ENCODE measurements around the gene PMPCA.

Gene PMPCA

GRCh38 chr9:136455043-136456002 lies 44.9 kb downstream of the PMPCA start:
- CTCF ChIA-PET = no interaction called here
- TF ChIP-seq ZNF384 (IDR thresholded peaks at IDR 0.05) = no peak
- TF ChIP-seq BHLHE40 (IDR thresholded peaks at IDR 0.05; ENCODE audit: borderline replicate concordance) = no peak
- no peak for TF ChIP-seq ARNT (IDR thresholded peaks at IDR 0.05)
- TF ChIP-seq CTBP1 (IDR thresholded peaks at IDR 0.05; ENCODE audit: borderline replicate concordance) = no peak
- TF ChIP-seq LEF1 (IDR thresholded peaks at IDR 0.05; ENCODE audit: borderline replicate concordance) = no peak
- no peak for TF ChIP-seq FOXK2 (IDR thresholded peaks at IDR 0.05)
- no peak for TF ChIP-seq HDGF (IDR thresholded peaks at IDR 0.05; ENCODE audit: borderline replicate concordance)
- TF ChIP-seq FOXA1 (IDR thresholded peaks at IDR 0.05) = no peak
- TF ChIP-seq TARDBP (IDR thresholded peaks at IDR 0.05) = no peak
- TF ChIP-seq, protein P1, sequence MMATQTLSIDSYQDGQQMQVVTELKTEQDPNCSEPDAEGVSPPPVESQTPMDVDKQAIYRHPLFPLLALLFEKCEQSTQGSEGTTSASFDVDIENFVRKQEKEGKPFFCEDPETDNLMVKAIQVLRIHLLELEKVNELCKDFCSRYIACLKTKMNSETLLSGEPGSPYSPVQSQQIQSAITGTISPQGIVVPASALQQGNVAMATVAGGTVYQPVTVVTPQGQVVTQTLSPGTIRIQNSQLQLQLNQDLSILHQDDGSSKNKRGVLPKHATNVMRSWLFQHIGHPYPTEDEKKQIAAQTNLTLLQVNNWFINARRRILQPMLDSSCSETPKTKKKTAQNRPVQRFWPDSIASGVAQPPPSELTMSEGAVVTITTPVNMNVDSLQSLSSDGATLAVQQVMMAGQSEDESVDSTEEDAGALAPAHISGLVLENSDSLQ (IDR thresholded peaks at IDR 0.05) = no peak
- TF ChIP-seq ELF4 (IDR thresholded peaks at IDR 0.05) = no peak
- no peak for TF ChIP-seq NFRKB (IDR thresholded peaks at IDR 0.05)
- no peak for TF ChIP-seq SUZ12 (IDR thresholded peaks at IDR 0.05)
- TF ChIP-seq SP1 (IDR thresholded peaks at IDR 0.05) = no peak
- no peak for TF ChIP-seq FOXM1 (IDR thresholded peaks at IDR 0.05; ENCODE audit: borderline replicate concordance)
- no peak for TF ChIP-seq L3MBTL2 (conservative IDR thresholded peaks at IDR 0.05)
- no peak for DNase-seq (ENCODE audit: extremely low spot score)
- POLR2A ChIA-PET = no interaction called here

GRCh38 chr9:136456258-136456657 lies 45.8 kb downstream of the PMPCA start:
- ChIA-PET CTCF (no interaction called here), POLR2A (no interaction called here)
- DNase-seq (ENCODE audit: extremely low spot score) = no peak
- no peak for TF ChIP-seq ELF4 (IDR thresholded peaks at IDR 0.05)
- no peak for TF ChIP-seq TARDBP (IDR thresholded peaks at IDR 0.05)
- TF ChIP-seq FOXM1 (IDR thresholded peaks at IDR 0.05; ENCODE audit: borderline replicate concordance) = no peak
- no peak for TF ChIP-seq SUZ12 (IDR thresholded peaks at IDR 0.05)
- TF ChIP-seq ARNT (IDR thresholded peaks at IDR 0.05) = no peak
- TF ChIP-seq CTBP1 (IDR thresholded peaks at IDR 0.05; ENCODE audit: borderline replicate concordance) = no peak
- TF ChIP-seq NFRKB (IDR thresholded peaks at IDR 0.05) = no peak
- no peak for TF ChIP-seq LEF1 (IDR thresholded peaks at IDR 0.05; ENCODE audit: borderline replicate concordance)
- TF ChIP-seq FOXA1 (IDR thresholded peaks at IDR 0.05) = no peak
- no peak for TF ChIP-seq SP1 (IDR thresholded peaks at IDR 0.05)
- TF ChIP-seq HDGF (IDR thresholded peaks at IDR 0.05; ENCODE audit: borderline replicate concordance) = no peak
- TF ChIP-seq L3MBTL2 (conservative IDR thresholded peaks at IDR 0.05) = no peak
- TF ChIP-seq BHLHE40 (IDR thresholded peaks at IDR 0.05; ENCODE audit: borderline replicate concordance) = no peak
- TF ChIP-seq ZNF384 (IDR thresholded peaks at IDR 0.05) = no peak
- no peak for TF ChIP-seq FOXK2 (IDR thresholded peaks at IDR 0.05)

DNA sequence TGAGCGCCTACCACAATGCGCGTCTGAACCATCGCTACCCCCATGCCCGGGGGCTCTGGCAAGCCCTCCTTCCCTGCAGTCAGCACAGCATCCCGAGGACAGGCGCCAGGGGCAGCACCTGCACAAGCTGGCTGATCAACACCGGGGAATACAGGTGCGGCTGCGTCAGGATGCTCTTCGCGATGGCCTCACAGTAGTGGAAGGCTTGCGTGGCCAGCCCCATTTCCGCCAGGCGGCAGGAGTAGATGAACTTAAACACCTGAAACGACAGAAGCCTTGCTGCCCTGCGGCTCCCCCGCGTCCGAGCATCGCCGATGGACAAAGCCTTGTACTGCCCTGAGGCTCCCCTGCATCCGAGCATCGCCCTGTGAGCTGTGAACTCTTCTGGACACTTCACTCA lies 46.9 kb downstream of the PMPCA start:
- POLR2A ChIA-PET = no interaction called here
- CTCF ChIA-PET = no interaction called here
- TF ChIP-seq HDGF (IDR thresholded peaks at IDR 0.05; ENCODE audit: borderline replicate concordance) = no peak

DNA sequence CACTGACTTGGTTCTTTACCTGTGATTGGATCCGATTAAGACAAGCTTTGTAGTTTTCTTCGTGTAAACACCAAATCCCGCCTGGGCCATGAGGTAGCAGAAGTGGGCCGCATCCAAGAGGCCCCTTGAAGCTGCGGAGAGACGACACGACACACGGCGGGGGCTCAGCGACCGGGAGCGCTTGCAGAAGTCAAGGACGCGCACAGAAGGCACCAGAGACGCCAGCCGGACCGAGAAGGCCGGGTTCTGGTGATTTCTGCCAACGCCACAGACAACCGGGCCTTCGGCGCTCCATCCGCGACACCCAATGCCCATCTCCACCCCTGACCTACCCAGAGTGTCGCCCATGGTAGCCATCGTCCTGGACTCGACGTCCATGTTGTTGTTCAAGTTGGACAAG lies 49.0 kb downstream of the PMPCA start:
- TF ChIP-seq FOXA1 (IDR thresholded peaks at IDR 0.05) (no peak), ARNT (IDR thresholded peaks at IDR 0.05) (no peak), BHLHE40 (IDR thresholded peaks at IDR 0.05; ENCODE audit: borderline replicate concordance) (no peak), ELF4 (IDR thresholded peaks at IDR 0.05) (no peak), ZNF384 (IDR thresholded peaks at IDR 0.05) (no peak), CTBP1 (IDR thresholded peaks at IDR 0.05; ENCODE audit: borderline replicate concordance) (no peak), SP1 (IDR thresholded peaks at IDR 0.05) (no peak), LEF1 (IDR thresholded peaks at IDR 0.05; ENCODE audit: borderline replicate concordance) (no peak), FOXM1 (IDR thresholded peaks at IDR 0.05; ENCODE audit: borderline replicate concordance) (no peak), TARDBP (IDR thresholded peaks at IDR 0.05) (no peak), NFRKB (IDR thresholded peaks at IDR 0.05) (no peak), SUZ12 (IDR thresholded peaks at IDR 0.05) (no peak), FOXK2 (IDR thresholded peaks at IDR 0.05) (no peak), L3MBTL2 (conservative IDR thresholded peaks at IDR 0.05) (no peak), HDGF (IDR thresholded peaks at IDR 0.05; ENCODE audit: borderline replicate concordance) (no peak)
- TF ChIP-seq, protein P1 (IDR thresholded peaks at IDR 0.05) = no peak
- CTCF ChIA-PET = no interaction called here
- no peak for DNase-seq (ENCODE audit: extremely low spot score)
- POLR2A ChIA-PET = no interaction called here

More for the DNA sequence above, 46.9 kb downstream of the PMPCA start:
- no peak for DNase-seq (ENCODE audit: extremely low spot score)

DNA sequence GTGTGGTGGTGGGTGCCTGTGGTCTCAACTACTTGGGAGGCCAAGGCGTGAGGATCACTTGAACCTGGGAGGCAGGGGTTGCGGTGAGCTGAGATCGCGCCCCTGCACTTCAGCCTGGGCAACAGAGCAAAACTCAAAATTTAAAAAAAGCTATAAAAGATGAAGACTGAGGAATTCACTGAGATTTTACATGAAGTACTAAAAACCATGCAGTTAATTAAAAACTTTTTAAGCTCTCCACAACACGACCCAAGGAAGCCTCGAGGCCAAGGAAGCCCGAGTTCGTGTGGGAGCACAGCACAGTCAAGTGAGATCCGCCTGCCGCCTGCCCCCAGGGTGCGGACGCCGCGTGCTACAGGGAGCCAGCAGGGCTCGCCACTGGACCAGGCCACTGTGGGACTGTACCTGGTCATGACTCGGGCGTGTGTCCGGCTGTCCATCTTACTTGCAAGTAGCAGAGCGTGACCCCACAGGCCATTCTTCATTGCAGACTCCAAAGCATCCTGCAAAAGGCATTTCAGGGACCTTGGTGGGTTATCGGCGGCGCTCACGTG lies 50.4 kb downstream of the PMPCA start:
- no peak for DNase-seq (ENCODE audit: extremely low spot score)
- TF ChIP-seq CTBP1 (IDR thresholded peaks at IDR 0.05; ENCODE audit: borderline replicate concordance) (no peak), HDGF (IDR thresholded peaks at IDR 0.05; ENCODE audit: borderline replicate concordance) (no peak), SUZ12 (IDR thresholded peaks at IDR 0.05) (no peak), SP1 (IDR thresholded peaks at IDR 0.05) (no peak), ZNF384 (IDR thresholded peaks at IDR 0.05) (no peak), NFRKB (IDR thresholded peaks at IDR 0.05) (no peak), ARNT (IDR thresholded peaks at IDR 0.05) (no peak)
- ChIA-PET POLR2A (no interaction called here), CTCF (no interaction called here)

DNA sequence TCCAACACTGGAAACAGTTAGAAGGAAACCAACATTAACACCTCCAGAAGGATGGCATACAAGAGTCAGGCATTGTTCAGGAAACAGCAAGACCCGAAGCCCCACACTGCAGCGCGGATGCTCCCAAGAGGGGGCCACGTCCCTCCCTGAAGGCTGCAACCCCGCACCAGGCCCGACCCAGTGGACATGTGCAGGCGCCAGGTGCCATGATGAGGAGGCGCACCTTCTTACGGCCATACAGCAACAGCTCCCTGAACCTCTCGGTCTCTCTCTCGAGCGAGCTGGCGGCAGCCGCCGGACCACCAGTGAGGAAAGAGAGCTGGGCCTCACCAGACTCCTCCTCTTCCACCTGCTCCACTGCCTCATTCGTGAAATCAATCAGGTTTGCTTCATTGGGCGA lies 52.2 kb downstream of the PMPCA start:
- TF ChIP-seq HDGF (IDR thresholded peaks at IDR 0.05; ENCODE audit: borderline replicate concordance) (no peak), CTBP1 (IDR thresholded peaks at IDR 0.05; ENCODE audit: borderline replicate concordance) (no peak), SUZ12 (IDR thresholded peaks at IDR 0.05) (no peak), LEF1 (IDR thresholded peaks at IDR 0.05; ENCODE audit: borderline replicate concordance) (no peak), SP1 (IDR thresholded peaks at IDR 0.05) (no peak), BHLHE40 (IDR thresholded peaks at IDR 0.05; ENCODE audit: borderline replicate concordance) (no peak), FOXA1 (IDR thresholded peaks at IDR 0.05) (no peak), TARDBP (IDR thresholded peaks at IDR 0.05) (no peak), L3MBTL2 (conservative IDR thresholded peaks at IDR 0.05) (no peak), FOXM1 (IDR thresholded peaks at IDR 0.05; ENCODE audit: borderline replicate concordance) (no peak), ZNF384 (IDR thresholded peaks at IDR 0.05) (no peak), ELF4 (IDR thresholded peaks at IDR 0.05) (no peak), ARNT (IDR thresholded peaks at IDR 0.05) (no peak), NFRKB (IDR thresholded peaks at IDR 0.05) (no peak), FOXK2 (IDR thresholded peaks at IDR 0.05) (no peak)
- TF ChIP-seq, protein P1 (IDR thresholded peaks at IDR 0.05) = no peak
- ChIA-PET CTCF (no interaction called here), POLR2A (no interaction called here)
- no peak for DNase-seq (ENCODE audit: extremely low spot score)

All from HEK293T (cell line).